Measurements from ENCODE around the gene GPR183.

DNA sequence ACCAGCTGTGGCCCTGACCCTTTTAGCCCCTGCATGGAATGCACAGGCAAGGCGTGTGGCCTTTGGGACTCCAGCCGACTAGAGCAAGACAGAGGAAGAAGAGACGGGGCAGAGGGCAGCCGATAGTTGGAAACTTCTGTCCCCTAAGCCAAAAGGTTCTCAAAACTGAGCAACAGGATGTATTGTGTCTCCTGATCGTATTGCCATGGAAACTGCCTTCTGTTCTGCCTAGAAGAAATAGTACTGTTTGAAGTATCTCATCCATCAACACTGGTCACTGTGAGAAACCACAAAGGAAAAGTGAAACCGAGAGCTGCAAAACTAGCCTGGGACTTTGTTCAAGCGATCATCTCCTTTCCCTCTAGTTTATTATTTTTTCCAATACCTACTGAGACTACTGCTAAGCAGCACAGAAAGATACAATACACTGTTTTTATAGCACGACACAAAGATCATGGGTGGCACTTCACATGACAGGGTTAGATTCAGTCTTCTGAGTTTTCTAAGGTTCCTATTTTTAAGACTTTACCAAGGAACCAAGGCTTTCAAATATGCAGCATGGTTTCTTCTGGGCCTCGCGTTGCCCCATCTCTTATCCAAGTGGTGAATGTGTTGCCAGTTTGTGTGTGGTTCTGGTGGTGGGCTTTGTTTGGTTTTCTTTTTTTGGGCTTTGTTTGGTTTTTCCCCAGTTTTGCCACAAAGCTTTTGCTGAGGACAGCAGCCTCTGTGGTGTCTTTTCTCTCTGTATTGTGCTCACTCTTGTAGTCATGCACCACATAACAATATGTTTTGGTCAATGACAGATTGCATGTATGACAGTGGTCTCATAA, 49.3 kb upstream of the GPR183 start:
- no peak for TF ChIP-seq TAF1 (IDR thresholded peaks at IDR 0.05; ENCODE audit: low read depth)
- TF ChIP-seq TCF12 (IDR thresholded peaks at IDR 0.05; ENCODE audit: low read depth) = no peak
- no peak for TF ChIP-seq YY1 (IDR thresholded peaks at IDR 0.05; ENCODE audit: low read depth)
- TF ChIP-seq FOXM1 (IDR thresholded peaks at IDR 0.05; ENCODE audit: borderline replicate concordance, low read depth) = no peak
- TF ChIP-seq ZBTB7A (IDR thresholded peaks at IDR 0.05; ENCODE audit: low read depth) = no peak
- TF ChIP-seq, protein P1, sequence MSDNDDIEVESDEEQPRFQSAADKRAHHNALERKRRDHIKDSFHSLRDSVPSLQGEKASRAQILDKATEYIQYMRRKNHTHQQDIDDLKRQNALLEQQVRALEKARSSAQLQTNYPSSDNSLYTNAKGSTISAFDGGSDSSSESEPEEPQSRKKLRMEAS (IDR thresholded peaks at IDR 0.05) = no peak
- no peak for TF ChIP-seq RAD21 (IDR thresholded peaks at IDR 0.05; ENCODE audit: low read depth)
- TF ChIP-seq, protein P2, sequence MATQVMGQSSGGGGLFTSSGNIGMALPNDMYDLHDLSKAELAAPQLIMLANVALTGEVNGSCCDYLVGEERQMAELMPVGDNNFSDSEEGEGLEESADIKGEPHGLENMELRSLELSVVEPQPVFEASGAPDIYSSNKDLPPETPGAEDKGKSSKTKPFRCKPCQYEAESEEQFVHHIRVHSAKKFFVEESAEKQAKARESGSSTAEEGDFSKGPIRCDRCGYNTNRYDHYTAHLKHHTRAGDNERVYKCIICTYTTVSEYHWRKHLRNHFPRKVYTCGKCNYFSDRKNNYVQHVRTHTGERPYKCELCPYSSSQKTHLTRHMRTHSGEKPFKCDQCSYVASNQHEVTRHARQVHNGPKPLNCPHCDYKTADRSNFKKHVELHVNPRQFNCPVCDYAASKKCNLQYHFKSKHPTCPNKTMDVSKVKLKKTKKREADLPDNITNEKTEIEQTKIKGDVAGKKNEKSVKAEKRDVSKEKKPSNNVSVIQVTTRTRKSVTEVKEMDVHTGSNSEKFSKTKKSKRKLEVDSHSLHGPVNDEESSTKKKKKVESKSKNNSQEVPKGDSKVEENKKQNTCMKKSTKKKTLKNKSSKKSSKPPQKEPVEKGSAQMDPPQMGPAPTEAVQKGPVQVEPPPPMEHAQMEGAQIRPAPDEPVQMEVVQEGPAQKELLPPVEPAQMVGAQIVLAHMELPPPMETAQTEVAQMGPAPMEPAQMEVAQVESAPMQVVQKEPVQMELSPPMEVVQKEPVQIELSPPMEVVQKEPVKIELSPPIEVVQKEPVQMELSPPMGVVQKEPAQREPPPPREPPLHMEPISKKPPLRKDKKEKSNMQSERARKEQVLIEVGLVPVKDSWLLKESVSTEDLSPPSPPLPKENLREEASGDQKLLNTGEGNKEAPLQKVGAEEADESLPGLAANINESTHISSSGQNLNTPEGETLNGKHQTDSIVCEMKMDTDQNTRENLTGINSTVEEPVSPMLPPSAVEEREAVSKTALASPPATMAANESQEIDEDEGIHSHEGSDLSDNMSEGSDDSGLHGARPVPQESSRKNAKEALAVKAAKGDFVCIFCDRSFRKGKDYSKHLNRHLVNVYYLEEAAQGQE (IDR thresholded peaks at IDR 0.05; ENCODE audit: low read depth) = no peak
- no peak for TF ChIP-seq CEBPB (IDR thresholded peaks at IDR 0.05)

Data from Ishikawa (cell line).